K562 treated with DMSO at 1 percent for 48 hours (cell line): Measurements from ENCODE around the gene MAGEB4. TPM values are rescaled to one million over a fixed set of nuclear protein-coding genes. Genes with fewer than 3 reads are reported as not detected.

Experiments used
- total RNA-seq: library from RNA; unstranded; fragments of 300-600 nt; gene quantifications from 2 replicates; pipeline ENCODE4 v1.2.3, GENCODE V29; 2022; ENCODE audit warnings: low replicate concordance; ENCODE audit errors: extremely low read depth

MAGEB4 gene, protein sequence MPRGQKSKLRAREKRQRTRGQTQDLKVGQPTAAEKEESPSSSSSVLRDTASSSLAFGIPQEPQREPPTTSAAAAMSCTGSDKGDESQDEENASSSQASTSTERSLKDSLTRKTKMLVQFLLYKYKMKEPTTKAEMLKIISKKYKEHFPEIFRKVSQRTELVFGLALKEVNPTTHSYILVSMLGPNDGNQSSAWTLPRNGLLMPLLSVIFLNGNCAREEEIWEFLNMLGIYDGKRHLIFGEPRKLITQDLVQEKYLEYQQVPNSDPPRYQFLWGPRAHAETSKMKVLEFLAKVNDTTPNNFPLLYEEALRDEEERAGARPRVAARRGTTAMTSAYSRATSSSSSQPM
- not detected in 2 replicates for total RNA-seq

GRCh38 chrX:30241724-30242415 is at the start of gene MAGEB4:
MAGEB4 (plus strand) TSS chrX:30242000; CDS start chrX:30242136, 136 bp downstream.

DNA sequence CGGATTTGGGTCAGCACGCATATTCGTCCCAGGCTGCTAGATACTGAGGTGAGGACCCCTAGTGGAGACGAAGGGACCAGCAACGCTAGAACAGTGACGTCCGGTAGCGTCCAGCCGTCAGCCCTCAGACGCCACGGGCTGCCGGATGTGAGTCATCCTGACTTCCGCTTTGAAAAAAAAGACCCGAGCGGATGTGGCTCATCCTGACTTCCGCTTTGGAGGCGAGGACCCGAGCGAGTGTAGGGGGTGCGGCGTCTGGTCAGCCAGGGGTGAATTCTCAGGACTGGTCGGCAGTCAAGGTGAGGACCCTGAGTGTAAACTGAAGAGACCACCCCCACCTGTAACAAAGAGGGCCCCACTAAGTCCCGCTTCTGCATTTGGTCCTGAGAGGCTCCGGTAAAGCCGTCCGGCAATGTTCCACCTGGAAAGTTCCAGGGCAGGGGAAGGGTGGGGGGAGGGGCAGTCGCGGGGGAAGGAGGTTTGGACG is 26.4 kb upstream of the MAGEB4 start, which contains the start of gene MAGEB2:
TSS of gene MAGEB2 (plus strand) at position 207 of the 487 bp plus-strand sequence. CDS start 3,018 bp downstream, outside the sequence.

GRCh38 chrX:30230395-30230794 is 11.4 kb upstream of the MAGEB4 start, which contains the start of gene MAGEB3:
MAGEB3 (plus strand) TSS chrX:30230657; CDS start chrX:30235925, 5,268 bp downstream.

DNA sequence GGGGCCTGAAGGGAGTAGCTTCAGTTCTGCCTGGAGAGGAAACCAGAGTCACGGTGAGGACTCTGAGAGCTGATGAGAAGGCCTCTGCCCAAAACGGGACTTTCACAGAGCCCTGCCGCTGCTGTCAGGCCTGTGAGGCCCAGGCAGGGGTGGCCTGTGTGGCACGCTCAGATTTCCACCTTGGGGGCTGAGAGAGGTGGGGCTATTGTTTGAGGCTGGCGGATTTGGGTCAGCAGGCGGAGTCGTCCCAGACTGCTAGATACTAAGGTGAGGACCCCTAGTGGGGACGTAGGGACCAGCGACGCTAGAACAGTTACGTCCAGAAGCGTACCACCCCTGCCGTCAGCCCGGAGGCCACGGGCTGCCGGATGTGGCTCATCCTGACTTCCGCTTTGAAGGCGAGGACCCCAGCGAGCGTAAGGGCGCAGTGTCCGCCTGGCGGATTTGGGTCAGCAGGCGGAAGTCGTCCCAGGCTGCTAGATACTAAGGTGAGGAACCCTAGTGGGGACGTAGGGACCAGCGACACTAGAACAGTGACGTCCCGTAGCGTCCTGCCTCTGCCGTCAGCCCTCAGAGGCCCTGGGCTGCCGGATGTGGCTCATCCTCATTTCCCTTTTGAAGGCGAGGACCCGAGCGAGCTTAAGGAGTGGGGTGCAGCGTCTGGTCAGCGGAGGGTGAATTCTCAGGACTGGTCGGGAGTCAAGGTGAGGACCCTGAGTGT is 5.1 kb downstream of the MAGEB4 start, which contains the start of gene MAGEB1:
TSS of gene MAGEB1 (plus strand) at position 378 of the 721 bp plus-strand sequence. CDS start 3,348 bp downstream, outside the sequence.

Other genes with a start within 250 kb of the MAGEB4 start
- gene MAGEB2, start 26.4 kb upstream of the MAGEB4 start, total RNA-seq = not detected in 2 replicates
- not detected in 2 replicates for gene MAGEB3, start 11.3 kb upstream of the MAGEB4 start, total RNA-seq
- not detected in 2 replicates for gene MAGEB1, start 5.1 kb downstream of the MAGEB4 start, total RNA-seq
- not detected in 2 replicates for gene NR0B1, start 67.4 kb downstream of the MAGEB4 start, total RNA-seq